GM19240 (cell line): Measurements from ENCODE around the gene DIPK1A.
"Not testable (repeated sequence)": the region's sequence is repeated elsewhere in the genome, so short reads cannot be mapped to it uniquely, and the experiment has no call there.

ENCODE experiments used
- DNase-seq: peaks from one replicate; pipeline ENCODE4 v3.0.0; 2011; ENCODE audit warnings: low spot score; ENCODE audit not compliant: insufficient read length

Gene DIPK1A

GRCh38 chr1:92921031-92922023 lies 39.9 kb downstream of the DIPK1A start:
- DNase-seq, result no peak

GRCh38 chr1:92916899-92917298 lies 44.4 kb downstream of the DIPK1A start:
- DNase-seq, result no peak

DNA sequence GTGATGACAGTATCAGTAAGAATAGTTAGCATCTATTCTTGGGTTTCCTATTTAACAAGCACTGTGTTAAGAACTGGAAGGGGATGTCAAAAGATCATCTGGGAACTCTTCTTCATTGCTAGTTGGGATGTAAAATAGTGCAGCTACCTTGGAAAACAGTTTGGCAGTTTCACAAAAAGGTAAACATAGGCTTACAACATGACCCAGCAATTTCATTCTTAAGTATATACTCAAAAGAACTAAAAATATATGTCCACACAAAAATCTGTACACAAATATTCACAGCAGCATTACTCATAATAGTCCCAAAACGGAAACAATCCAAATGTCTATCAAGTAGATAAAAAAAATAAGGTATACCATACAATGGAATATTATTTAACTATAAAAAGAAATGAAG lies 45.7 kb downstream of the DIPK1A start:
- DNase-seq, result no peak

- no peak for DNase-seq
These were observed 48.0 kb downstream of the DIPK1A start for GRCh38 chr1:92913093-92913819.

GRCh38 chr1:92910081-92910480 lies 51.2 kb downstream of the DIPK1A start:
- DNase-seq, result no peak

GRCh38 chr1:92909321-92909720 lies 51.9 kb downstream of the DIPK1A start:
- no peak for DNase-seq

- no peak for DNase-seq
These were observed 53.1 kb downstream of the DIPK1A start for GRCh38 chr1:92907949-92908684.

DNA sequence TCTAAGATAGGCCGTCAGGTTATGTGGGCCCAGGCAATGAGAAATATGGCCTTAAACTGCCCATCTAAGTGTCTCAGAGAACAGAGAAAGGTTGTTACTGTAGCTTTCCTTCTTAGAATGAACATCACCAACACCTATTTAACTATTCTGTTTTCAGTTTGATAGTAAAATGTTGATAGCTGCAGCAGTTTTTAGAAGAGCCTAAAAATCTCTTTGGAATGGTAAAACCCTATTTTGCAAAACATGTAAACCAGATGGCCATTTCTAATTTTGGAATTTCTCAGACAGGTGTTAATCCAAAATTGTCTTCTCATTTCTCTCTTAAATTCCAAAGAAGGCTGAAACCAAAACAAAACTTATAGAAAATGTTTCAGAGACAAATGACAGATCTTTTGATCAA lies 57.5 kb downstream of the DIPK1A start:
- DNase-seq, result no peak

DNA sequence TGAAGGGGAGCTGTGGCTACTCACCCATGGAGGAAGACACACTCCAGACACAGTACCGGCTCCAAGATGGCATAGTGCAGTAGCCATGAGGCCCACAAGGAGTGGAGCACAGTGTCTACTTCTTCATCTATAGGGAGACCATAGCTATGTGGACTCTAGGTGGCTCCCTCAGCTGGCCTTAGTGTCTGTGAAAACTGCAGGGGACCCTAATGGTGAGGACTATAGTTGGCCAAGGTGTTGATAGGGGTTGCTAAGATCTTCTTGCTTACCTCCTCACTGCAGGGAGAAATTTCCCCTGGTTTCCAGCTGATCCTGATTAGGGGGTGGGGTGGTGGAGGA lies 58.9 kb downstream of the DIPK1A start:
- DNase-seq, result no peak

GRCh38 chr1:92901699-92902405 lies 59.4 kb downstream of the DIPK1A start:
- no peak for DNase-seq

DNA sequence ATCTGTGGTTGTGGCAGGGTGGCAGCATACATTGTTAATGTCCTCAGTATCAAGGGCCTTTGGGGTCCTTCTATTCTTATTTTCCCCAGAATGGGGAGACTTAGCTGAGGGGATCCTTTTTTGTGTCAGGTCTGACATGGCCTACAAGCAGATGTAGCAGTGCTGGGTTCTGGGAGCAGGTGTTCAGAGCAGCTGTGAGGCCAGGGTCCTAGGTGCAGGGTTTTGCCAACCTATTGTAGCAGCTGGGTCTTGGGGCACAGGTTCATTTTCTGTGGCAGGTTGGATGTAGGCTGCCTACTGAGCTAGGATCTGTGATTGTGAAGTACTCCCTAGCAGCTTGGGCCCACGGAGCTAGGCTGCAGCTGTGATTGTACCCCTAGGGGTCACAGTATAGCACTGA lies 60.1 kb downstream of the DIPK1A start:
- no peak for DNase-seq

- DNase-seq, result no peak
These were observed 60.7 kb downstream of the DIPK1A start for GRCh38 chr1:92900539-92900938.

GRCh38 chr1:92899780-92900179 lies 61.5 kb downstream of the DIPK1A start:
- DNase-seq, result no peak

DNA sequence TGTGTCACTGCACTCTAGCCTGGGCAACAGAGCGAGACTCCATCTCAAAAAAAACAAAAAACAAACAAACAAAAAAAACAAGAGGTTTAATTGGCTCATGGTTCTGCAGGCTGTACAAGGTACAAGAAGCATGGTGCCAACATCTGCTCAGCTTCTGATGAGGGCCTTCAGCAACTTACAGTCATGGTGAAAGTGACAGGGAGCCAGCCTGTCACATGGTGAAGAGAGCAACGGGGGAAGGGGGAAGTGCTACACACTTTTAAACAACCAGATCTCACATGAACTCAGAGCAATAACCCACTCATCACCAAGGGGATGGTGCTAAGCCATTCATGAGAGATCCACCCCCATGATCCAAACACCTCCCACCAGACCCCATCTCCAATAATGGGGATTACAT lies 63.2 kb downstream of the DIPK1A start:
- not testable (repeated sequence) for DNase-seq

DNA sequence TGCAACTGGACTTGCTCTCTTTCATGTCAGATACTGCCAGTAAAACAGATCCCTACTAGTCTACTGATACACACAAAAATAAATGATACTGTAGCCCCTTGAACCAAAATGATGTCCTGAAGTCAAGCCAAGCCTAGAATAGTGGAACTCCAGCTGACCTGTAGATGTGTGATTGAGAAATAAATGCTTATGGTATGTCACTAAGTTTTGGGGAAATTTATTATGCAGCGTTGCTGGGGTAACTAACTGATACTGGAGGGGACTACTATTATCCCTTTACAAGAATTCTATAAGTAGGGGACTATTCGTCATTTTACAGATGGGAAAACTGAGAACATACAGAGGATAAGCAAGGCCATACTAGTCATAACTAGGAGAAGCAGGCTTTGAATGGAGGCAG lies 73.8 kb downstream of the DIPK1A start:
- DNase-seq, result no peak

- DNase-seq, result no peak
These were observed 74.3 kb downstream of the DIPK1A start for GRCh38 chr1:92886886-92887419.

DNA sequence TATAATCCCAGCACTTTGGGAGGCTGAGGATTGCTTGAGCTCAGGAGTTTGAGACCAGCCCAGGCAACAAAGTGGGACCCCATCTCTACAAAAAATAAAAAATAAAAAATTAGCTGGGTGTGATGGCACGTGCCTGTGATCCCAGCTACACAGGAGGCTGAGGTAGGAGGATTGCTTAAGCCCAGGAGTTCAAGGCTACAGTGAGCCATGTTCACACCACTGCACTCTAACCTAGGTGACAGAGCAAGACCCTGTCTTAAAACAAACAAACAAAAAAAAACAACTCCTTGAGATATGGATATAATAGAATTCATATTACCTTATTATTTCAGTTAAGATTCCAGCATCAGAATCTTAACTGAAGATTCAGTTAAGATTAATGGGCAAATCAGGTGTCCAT lies 77.1 kb downstream of the DIPK1A start:
- DNase-seq, result no peak

- no peak for DNase-seq
These were observed 78.0 kb downstream of the DIPK1A start for GRCh38 chr1:92883297-92883696.

DNA sequence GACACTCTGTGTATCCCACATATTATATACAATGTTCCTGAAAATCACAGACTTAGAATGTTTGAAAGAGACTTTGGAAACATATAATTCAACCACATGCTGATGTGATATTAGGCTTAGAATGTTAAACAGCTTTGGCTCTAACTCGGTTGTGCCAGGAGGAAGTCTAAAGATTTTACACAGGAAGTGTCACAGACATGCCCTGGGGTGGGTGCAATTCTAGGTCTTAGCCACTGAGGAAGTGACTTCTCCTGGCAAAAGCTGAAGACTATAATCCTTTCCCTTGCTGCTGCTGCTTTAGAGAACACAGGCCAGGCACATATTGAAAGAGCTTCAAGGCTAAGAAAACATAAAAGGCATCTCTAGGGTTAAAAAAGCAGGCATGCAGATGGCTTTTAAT lies 78.4 kb downstream of the DIPK1A start:
- no peak for DNase-seq

GRCh38 chr1:92881391-92881790 lies 79.9 kb downstream of the DIPK1A start:
- no peak for DNase-seq
